ENCODE results near the gene GJC3.
"Not testable (repeated sequence)": the region's sequence is repeated elsewhere in the genome, so short reads cannot be mapped to it uniquely, and the experiment has no call there.

Gene GJC3

DNA sequence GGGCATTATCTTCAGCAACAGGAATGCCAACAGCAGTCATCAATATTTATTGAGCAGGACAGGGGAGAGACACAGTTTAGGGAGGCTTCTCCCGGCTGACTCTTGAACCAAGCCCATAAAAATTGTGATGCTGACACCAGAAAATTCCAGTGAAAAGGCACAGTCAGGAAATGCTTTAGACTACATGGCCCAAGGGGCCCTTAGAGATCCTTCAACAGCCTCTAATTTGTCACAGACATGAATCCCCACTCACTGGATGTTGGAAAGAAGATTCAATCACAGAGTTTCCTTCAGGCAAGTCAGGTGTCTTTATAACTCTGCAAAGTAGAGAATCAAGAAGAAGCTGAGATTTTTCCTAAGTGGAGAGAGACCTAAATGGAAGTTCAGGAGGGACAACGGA lies 1.2 kb downstream of the GJC3 start:
- DNase-seq, result no peak

DNA sequence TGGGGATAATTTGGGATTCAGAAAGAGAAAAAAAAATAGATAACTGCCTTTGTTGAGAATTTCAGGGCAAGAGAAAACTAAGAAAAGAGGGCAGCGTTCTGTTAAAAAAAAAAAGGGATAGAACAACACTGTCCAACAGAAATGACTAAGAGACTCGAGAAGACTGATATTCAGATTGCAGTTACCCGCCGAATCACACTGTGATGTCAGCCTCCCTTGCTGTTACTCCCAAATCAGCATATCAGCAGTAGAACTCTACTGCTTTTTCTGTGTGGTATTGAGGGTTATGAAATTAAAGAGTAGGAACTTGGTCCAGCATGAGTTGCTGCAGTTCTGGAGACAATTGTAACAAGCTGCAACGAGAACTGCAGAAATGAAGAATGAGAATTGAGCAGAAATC lies 1.9 kb downstream of the GJC3 start:
- no peak for DNase-seq

DNA sequence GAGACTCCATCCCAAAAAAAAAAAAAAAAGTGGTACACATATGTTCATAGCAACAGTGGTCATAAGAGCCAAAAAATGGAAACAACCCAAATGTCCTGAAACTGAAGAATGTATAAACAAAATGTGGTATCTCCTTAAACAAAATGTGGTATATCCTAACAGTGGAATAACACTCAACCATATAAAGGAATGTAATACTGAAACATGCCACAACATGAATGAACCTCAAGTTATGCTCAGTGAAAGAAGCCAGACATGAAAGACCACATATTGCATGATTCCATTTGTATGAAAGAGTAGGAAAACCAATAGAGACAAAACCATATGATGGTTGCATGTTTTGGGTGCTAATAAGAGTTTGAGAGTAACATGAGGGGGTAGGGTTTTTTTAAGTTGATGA lies 3.1 kb downstream of the GJC3 start:
- DNase-seq, result no peak

- DNase-seq, result no peak
Measured at GRCh38 chr7:99923200-99923599, 6.2 kb downstream of the GJC3 start.

DNA sequence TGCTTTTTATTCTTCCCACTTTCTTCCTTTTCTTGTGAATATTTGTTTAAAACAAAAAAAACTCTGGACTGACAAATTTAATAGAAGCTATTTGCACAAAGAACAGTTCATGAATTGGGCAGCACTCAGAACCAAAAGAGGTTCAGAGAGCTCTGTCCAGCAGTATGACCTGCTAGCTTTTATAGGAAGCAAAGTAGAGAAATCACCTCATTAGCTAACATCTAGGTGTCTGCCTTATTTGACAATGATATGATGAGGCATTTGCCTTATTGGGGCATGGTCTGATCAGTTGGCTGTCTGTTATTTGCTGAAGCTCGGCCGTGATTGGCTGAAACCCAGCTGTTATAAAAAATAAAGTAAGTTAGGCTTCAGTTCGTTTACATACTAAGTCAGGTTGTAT lies 9.3 kb downstream of the GJC3 start:
- DNase-seq, result no peak

- DNase-seq, result no peak
Measured at GRCh38 chr7:99919814-99920112, 9.7 kb downstream of the GJC3 start.

GRCh38 chr7:99918959-99919813 lies 10.2 kb downstream of the GJC3 start, which contains the start of gene TRIM4:
TSS of gene TRIM4 (minus strand) at chr7:99919530. CDS start at chr7:99919401, 129 bp downstream.
- DNase-seq, result peak; percentile 95

DNA sequence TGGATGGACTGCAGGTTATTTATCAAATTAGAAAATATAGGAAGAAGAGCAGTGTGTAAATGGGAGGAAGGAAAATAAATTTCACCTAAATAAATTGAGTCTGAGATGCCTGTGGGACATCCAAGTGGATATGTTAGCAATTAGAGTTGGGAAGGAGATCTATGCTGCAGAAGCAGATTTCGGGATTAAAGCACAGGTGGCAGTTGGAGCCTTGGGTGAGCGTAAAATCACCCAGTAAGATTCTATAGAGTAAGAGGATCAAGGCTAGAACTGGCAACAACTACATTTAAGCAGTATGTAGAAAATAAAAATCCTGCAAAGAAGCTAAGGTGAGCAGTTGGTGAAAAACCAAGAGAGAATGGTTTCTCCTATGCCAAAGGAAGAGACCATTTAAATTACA lies 18.4 kb downstream of the GJC3 start:
- no peak for DNase-seq

- no peak for DNase-seq
Measured at GRCh38 chr7:99901581-99901980, 27.8 kb downstream of the GJC3 start.

DNA sequence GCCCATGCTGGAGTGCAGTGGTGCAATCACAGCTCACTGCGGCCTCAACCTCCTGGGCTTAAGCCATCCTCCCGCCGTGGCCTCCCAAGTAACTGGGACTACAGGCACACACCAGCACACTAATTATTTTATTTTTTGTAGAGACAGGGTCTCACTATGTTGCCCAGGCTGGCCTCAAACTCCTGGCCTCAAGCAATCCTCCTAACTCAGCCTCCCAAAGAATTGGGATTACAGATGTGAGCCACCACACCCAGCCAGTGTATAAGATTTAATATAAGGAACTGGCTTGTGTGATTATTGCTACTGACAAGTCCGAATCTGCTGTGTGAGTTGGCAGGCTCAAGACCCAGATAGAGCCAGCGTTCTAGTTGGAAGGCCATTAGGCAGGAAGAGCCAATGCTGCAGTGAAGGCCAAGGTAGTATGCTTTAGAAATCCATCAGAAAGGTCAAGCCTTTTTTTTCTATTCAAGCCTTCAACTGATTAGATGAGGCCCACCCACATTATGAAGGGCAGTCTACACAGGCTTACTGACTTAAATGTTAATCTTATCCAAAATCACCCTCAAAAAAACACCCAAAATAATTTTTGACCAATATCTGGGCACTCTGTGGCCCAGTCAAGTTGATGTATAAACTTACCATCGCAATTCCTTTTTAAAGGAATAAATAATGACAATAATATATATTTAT lies 29.4 kb downstream of the GJC3 start:
- DNase-seq, result no peak

DNA sequence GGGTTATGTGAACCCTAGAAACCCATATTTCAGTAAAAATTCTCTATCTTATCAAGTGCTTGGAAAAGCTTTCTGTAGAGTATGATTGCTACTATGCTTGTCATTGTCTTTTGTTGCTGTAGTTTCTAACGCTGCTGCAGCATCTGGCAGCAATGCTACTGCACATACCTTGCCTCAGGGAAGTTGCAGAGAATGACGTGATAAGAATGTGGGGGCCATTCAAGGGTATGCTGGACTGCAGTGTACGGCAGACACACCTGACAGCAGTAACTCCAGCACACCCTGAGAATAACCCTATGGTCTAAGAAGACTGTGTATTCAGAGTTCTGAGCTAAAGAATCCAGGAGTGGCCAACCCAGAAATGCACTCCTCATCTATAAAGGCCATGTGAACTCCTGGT lies 30.6 kb downstream of the GJC3 start:
- DNase-seq, result no peak

GRCh38 chr7:99898023-99898357 lies 31.4 kb downstream of the GJC3 start:
- no peak for DNase-seq

DNA sequence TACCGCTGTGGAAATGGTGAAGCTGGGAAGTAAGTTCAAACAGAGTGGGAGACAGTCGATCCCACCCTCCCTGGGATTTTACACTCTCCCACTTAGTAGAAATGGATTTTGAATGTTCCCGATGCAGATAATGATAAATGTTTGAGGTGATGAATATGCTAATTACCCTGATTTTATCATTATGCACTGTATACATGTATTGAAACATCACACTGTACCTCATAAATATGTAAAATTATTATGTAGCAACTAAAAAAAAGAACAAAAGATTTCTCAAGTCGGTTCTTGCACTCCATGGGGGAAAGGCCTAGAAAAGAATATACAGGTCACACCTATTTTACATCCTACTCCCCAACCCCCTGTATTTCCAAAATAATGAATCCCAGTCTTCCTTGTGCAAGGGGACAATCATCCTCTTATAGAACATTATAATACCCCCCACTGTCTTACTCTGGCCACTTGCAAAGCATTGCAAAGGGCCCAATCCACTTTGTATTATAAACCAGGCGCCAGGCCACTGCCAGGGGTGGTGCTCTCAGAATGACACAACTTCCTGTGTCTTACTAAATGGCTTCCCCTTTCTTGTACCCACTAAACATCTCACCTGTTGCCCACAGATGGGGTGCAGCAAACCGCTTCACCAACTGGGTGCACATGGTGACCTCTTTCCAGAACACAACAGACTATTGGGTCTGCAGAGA lies 31.9 kb downstream of the GJC3 start:
- DNase-seq, result no peak

DNA sequence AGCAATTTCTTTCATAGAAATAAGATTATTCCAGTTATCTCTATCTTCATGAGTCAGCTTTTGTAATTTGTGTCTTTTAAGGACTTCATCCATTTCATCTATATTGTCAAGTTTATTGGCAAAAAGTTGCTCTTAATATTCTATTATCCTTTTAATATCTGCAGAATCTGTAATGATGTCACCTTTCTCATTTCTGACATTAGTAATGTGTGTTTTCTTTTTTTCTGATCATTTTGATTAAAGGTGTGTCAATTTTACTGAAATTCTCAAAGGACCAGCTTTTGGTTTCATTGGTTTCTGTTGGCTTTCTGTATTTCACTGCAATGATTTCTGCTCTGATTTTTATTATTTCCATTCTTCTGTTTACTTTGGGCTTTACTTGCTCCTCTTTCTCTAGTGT lies 34.7 kb downstream of the GJC3 start:
- DNase-seq, result no peak

DNA sequence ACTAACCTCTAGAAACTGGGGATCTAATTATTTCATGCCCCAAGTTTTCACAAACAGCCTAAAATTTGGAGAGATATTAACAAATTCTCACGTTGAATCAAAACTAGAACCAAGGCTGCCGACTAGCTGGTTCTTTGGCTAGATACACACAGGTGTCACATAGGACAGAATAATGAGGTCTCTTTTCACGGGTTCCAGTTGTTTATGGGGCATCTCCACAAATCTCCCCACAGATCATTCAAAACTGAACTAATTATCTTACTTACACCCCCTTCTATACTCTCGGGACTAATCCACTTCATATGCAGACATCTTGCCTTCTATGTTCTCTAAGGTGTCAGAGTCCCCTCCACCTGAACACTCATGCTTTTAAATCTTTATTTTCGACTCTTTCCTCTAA lies 36.1 kb downstream of the GJC3 start:
- DNase-seq, result no peak

DNA sequence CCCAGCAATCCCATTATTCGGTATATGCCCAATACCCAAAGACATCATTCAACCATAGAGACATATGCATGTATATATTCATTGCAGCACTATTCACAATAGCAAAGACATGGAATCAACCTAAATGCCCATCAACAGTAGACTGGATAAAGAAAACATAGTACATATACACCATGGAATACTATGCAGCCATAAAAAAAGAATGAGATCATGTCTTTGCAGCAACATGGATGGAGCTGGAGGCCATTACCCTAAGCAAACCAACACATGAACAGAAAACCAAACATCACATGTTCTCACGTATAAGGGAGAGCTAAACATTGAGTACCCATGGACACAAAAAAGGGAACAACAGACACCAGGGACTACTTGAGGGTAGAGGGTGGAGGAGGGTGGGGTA lies 39.1 kb downstream of the GJC3 start:
- not testable (repeated sequence) for DNase-seq

DNA sequence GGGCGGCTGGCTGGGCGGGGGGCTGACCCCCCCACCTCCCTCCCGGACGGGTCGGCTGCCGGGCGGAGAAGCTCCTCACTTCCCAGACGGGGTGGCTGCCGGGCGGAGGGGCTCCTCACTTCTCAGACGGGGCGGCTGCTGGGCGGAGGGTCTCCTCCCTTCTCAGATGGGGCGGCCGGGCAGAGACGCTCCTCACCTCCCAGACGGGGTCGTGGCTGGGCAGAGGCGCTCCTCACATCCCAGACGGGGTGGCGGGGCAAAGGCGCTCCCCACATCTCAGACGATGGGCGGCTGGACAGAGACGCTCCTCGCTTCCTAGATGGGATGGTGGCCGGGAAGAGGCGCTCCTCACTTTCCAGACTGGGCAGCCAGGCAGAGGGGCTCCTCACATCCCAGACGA lies 41.1 kb downstream of the GJC3 start:
- DNase-seq, result not testable (repeated sequence)

DNA sequence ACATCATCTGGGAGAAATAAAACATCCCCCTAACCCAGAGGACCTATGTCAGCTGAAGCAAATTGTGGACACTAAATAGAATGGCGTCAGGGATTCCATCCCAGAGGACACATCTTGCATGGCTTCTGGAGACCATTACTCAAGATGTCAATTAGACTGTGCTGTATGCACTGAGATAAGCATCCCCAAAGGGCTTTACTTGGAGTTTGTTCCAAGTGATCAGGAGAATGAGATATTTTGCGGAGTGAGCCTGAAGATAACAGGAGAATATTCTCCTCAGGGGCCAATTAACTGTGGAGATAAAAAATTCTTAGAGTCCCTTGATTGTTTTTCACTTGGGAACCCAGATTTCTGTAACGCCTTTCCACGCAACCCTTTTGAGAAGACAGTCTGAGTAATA lies 48.0 kb downstream of the GJC3 start:
- no peak for DNase-seq

- no peak for DNase-seq
Measured at GRCh38 chr7:99876933-99877332, 52.5 kb downstream of the GJC3 start, which contains the start of gene OR2AE1. TSS of gene OR2AE1 (minus strand) at chr7:99877033. CDS start at chr7:99877033, 0 bp downstream.

DNA sequence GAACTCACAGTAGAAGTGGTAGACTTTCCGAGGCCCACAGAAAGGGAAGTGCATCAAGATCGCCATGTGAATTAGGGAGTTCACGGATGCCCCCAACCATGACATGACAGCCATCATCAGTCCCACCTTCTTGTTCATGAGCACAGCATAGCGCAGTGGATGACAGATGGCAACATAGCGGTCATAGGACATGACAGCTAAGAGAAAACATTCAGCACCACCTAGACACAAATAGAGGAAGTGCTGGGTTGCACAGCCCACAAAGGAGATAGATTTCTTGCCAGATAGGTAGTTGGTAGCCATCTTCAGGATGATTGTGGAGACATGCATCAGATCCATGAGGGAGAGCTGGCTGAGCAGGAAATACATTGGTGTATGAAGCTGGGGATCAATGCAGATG lies 52.9 kb downstream of the GJC3 start:
- peak; percentile 6 for DNase-seq
